Embryonic facial prominence (tissue), 1 donor: ENCODE data around the gene RAD51D.
"Not testable (repeated sequence)": the region's sequence is repeated elsewhere in the genome, so short reads cannot be mapped to it uniquely, and the experiment has no call there.

Experiments used
- DNase-seq: peaks from one replicate; pipeline ENCODE4 v3.0.0-alpha.2; 2016; ENCODE audit errors: extremely low spot score

RAD51D gene

GRCh38 chr17:35090707-35091106 is 29.0 kb downstream of the RAD51D start:
- not testable (repeated sequence) for DNase-seq

DNA sequence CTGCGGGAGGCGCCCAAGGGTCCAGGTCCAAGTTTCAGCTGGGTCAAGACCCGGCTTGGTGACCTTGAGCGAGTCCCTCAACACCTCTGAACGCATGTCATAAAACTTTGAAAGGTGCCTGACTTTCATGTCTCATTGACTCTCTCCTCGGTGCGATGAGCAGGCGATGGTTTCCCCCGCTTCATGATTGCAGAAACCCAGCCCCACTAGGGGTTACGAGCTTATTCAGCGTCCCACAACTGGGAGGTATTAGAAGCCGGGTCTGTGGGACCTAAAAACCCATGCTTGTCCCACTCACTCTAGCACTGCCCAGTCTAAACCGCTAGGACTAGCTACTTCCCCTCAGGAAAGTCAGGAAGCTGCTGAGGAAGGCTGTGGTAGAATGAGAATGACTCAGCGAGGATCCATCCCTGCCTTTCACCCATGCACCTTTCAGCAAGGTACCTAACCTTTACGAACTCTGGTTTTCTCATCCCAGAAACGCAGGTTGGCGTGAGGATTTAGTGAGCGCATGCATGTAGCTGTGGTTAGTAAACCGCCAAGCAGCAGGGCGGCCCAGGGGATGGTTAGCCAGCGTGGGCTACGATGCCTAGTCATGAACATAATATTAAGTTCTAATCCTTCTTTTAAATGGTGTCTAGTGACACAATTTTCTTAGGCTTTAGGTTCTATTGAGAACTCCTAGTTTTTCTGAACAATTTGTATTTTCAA is 29.9 kb downstream of the RAD51D start:
- DNase-seq, result no peak

GRCh38 chr17:35088881-35089585 is 30.6 kb downstream of the RAD51D start:
- peak; percentile 64 for DNase-seq

GRCh38 chr17:35088356-35088880 is 31.2 kb downstream of the RAD51D start:
- no peak for DNase-seq

GRCh38 chr17:35087731-35088355 is 31.8 kb downstream of the RAD51D start:
- no peak for DNase-seq

- DNase-seq, result no peak
These were observed 32.6 kb downstream of the RAD51D start for GRCh38 chr17:35086931-35087573.

DNA sequence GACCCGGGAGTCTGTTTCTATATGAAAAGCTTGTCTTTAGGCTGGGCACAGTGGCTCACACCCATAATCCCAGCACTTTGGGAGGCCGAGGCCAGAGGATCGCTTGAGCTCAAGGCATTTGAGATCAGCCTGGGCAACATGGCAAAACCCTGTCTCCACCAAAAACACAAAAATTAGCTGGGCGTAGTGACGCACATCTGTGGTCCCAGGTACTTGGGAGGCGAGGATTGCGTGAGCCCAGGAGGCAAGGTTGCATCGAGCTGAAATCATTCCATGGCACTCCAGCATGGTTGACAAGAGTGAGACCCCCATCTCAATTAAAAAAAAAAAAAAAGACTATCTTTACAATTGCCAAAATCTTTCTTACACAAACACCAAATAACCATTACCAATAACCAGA is 33.5 kb downstream of the RAD51D start:
- DNase-seq, result no peak

DNA sequence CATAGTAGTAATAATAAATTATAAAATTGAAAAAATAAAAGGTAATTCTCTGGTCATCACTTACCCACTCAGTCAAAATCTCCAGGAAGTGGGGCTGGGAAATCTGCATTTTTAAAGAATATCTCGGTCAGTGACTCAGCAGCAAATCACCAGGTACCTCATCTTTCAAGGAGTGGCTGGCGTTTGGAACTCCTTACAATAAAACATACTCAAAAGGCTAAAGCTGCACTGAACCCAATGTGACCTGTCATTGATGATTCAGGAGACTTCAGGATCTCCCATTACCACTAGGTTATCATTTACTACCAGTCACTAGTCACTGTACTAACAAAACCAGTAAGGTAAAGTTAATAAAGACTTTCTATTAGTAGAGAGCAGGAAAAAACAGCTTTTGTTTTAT is 34.7 kb downstream of the RAD51D start:
- no peak for DNase-seq

DNA sequence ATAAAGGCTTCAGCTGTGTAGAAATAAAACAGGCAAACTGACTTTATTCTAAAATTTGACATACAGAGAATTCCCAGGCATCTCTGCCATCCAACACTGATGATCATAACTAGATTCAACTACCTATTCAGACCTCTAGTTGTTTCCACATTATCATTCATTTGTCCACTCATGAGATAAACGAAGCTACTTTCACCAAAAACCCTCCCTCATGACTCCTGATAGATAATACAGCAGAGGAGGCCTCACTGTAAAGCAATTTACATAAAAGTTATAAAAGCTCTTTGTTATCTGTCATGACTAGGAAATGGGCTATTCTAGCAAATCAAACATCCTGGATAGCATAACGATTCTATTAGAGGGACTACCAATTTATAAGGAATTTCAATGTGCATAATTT is 36.6 kb downstream of the RAD51D start:
- DNase-seq, result no peak

DNA sequence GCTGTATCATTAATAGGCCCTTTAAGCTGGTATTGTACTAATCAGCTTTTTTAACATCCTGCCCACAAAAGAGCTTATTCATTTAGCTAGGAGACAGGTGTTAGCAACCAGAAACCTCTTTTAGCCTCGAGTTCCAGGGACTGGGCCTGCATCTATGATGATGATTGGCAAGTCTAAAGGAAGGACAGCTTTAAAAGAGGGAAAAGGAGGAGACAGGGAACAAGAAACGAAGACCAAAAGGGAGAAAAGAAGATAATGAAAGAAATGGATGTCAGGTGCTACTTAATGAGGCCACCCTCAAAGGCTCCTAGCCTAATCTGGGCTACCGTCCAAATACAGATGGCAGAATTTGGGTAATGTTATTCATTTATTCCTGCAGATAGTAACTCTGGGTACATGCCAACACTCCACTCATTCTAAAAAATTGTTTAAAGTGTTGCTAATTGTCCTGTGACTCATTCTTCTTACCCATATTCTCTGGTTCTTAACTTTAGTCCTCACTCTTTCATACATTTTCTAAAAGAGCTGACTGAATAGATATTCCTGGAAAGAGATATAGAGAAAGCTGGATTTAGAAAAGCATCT is 37.5 kb downstream of the RAD51D start:
- no peak for DNase-seq

GRCh38 chr17:35081638-35082037 is 38.0 kb downstream of the RAD51D start:
- no peak for DNase-seq

GRCh38 chr17:35080536-35080935 is 39.1 kb downstream of the RAD51D start:
- DNase-seq, result no peak

GRCh38 chr17:35079547-35080423 is 39.9 kb downstream of the RAD51D start:
- DNase-seq, result no peak

DNA sequence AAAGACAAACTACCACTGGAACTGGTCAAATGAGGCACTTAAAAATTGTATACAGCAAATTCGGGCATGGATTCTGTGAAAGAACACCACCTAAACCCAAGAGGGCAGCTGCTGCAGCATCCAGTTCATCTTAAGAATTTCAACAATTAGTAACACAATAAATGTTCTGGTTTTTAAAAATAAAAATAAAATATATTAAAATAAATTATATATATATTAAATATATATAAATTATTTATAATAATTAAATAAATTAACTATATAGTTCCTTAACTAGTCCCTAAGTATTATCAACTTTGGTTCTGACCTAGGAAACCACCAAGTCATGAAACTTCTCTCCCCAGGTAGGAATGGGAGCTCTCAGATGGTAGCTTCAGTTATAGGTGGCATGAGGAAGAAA is 42.8 kb downstream of the RAD51D start:
- DNase-seq, result no peak

DNA sequence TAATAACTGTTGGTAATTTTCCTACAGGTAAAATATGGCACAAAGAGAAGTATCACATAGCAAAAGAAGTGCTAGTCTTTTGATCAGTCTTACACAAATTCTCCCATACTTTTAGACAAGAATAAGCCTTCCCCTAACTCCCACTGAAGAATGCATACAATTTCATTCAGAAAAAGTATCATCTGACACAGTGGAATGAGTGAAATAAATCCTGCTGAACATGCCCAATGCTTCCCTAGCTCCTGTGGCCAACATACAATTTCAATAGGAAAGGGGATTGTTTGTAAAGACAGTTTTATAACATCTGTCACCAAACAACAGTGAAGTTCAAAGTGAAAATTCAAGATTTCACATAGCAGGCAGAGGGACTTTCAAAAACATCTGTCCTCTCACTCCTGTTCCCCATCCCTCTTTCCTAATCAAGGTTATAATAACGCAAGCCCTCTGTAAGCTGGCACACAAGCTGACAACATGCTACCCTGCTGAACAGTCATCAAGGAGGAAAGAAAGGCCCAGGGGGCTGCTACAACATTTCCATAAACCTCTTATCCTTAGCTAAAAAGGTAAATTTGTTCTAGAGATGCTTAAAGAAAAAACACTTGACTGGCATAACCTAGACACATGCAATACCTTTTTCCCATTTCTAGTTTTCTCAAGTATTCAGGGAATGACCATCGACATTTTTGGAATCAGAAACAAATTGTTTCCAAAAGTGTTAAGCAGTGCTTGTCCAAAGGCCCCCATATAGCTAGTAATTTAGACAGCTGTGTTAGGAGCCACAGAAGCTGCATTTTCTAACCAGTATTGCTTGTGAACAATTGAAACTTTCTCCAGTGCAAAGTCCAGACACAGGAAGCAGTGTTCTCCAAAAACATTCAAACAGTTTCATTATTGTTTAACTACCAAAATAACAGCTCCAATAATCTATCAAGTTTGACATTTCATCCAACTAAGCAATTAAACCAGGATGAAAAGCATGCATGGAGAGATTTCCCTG is 44.7 kb downstream of the RAD51D start:
- no peak for DNase-seq

DNA sequence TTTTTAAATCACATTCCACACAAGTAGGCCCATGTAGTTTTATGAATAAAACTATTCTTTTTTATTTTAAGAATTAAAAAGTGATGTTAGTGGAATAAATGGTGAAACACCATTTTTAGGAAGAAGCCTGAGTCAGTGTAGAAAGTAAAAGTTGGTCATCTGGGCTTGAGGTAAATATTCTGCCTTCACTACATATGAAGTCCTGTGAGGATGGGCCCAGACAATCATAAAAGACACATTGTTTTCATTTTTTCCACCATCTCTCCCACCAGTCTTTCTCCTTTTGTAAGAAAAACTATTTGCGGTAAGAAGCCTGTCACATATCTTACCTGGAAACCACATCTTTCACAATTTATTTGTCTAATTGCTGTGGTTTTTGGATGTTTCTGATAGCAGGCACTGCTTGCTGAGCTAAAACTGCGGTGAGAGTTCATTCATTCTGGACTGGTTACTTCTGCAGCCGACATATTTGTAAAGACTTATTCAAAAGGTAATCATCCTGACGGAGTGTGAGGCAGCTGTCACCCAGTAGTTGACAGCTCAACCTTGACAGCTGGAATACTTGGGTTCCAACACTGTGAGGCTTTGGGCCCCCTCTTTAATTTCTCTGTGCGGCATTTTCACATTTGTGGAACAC is 45.6 kb downstream of the RAD51D start:
- DNase-seq, result no peak

GRCh38 chr17:35073183-35073790 is 46.4 kb downstream of the RAD51D start:
- DNase-seq, result no peak

DNA sequence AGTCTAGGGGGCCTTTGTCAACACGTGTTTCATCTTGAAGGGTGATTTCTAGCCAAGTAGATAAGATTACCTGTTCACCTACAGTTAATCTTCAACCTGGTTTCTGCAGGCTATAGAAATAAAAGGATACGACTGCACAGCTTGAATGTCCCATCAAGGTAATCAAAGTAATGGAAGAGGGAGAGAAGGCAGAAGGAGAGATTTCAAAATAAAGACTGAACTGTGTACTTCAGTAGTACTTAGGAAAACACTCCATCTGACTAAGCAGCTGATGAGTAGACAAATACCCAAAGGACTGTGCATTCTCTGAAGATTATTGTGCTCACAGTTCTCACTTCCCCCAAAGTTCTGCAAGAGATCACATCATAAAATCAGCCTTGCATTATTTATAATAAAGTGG is 50.3 kb downstream of the RAD51D start:
- no peak for DNase-seq

GRCh38 chr17:35068249-35068648 is 51.4 kb downstream of the RAD51D start:
- no peak for DNase-seq
